Fibroblast of the aortic adventitia (primary cell): ENCODE measurements around the gene SVOP. TPM values are rescaled to one million over a fixed set of nuclear protein-coding genes. Genes with fewer than 3 reads are reported as not detected.

ENCODE experiments used
- DNase-seq: peaks from one replicate; pipeline ENCODE4 v3.0.0-alpha.2; 2010; ENCODE audit warnings: low read depth
- H3K4me3 ChIP-seq: 2 replicates; pipeline ENCODE4 v1.5.1; 2011; ENCODE audit warnings: low read depth, mild to moderate bottlenecking, control low read depth, low read length, moderate library complexity
- total RNA-seq: library from RNA; depleted of rRNA; stranded (reverse); fragments of >200 nt; gene quantifications from 2 replicates; pipeline ENCODE4 v1.2.3, GENCODE V29; 2012; ENCODE audit warnings: low replicate concordance
- TF ChIP-seq, protein P1 (sequence below): IDR thresholded peaks from 2 replicates; pipeline ENCODE4 v1.5.1; 2011; ENCODE audit warnings: mild to moderate bottlenecking, low read length, control low read depth, inconsistent platforms; ENCODE audit not compliant: insufficient read depth

The SVOP gene, protein sequence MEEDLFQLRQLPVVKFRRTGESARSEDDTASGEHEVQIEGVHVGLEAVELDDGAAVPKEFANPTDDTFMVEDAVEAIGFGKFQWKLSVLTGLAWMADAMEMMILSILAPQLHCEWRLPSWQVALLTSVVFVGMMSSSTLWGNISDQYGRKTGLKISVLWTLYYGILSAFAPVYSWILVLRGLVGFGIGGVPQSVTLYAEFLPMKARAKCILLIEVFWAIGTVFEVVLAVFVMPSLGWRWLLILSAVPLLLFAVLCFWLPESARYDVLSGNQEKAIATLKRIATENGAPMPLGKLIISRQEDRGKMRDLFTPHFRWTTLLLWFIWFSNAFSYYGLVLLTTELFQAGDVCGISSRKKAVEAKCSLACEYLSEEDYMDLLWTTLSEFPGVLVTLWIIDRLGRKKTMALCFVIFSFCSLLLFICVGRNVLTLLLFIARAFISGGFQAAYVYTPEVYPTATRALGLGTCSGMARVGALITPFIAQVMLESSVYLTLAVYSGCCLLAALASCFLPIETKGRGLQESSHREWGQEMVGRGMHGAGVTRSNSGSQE
- total RNA-seq = not detected in 2 replicates

DNA sequence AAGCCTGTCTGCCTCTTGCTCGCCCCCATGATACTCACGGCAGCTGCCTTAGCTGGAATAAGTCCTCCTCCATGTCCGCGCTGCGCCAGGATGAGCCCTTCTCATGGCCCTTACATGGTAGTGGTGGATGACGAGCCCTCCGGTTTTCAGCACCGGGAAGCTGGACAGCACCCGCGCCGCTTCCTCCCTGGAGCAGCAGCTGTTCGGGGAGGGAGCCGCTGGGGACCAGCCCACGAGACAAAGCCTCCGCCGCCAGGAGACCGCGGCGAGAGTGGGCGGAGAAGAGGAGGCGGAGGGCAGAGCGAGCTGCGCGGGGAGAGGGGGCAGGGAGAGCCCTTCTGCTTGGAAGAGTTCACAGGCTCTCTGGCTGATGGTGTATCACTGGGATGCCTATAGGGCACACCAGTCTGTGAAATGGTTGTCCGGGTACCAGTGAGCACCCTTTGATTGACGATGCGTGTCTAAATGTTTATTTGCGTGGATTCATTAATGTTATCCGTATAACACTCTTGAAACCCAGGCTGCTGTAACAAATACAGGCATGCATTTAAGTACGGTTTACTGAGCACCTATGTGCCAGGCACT lies at the start of gene SVOP:
SVOP (minus strand) TSS at position 273 of the 585 bp plus-strand sequence; CDS start at position 73, 200 bp downstream.
- peak within 1 kb of the TSS; percentile 31 for H3K4me3 ChIP-seq
- peak; percentile 74 for DNase-seq
- TF ChIP-seq, protein P1, sequence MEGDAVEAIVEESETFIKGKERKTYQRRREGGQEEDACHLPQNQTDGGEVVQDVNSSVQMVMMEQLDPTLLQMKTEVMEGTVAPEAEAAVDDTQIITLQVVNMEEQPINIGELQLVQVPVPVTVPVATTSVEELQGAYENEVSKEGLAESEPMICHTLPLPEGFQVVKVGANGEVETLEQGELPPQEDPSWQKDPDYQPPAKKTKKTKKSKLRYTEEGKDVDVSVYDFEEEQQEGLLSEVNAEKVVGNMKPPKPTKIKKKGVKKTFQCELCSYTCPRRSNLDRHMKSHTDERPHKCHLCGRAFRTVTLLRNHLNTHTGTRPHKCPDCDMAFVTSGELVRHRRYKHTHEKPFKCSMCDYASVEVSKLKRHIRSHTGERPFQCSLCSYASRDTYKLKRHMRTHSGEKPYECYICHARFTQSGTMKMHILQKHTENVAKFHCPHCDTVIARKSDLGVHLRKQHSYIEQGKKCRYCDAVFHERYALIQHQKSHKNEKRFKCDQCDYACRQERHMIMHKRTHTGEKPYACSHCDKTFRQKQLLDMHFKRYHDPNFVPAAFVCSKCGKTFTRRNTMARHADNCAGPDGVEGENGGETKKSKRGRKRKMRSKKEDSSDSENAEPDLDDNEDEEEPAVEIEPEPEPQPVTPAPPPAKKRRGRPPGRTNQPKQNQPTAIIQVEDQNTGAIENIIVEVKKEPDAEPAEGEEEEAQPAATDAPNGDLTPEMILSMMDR = no peak

DNA sequence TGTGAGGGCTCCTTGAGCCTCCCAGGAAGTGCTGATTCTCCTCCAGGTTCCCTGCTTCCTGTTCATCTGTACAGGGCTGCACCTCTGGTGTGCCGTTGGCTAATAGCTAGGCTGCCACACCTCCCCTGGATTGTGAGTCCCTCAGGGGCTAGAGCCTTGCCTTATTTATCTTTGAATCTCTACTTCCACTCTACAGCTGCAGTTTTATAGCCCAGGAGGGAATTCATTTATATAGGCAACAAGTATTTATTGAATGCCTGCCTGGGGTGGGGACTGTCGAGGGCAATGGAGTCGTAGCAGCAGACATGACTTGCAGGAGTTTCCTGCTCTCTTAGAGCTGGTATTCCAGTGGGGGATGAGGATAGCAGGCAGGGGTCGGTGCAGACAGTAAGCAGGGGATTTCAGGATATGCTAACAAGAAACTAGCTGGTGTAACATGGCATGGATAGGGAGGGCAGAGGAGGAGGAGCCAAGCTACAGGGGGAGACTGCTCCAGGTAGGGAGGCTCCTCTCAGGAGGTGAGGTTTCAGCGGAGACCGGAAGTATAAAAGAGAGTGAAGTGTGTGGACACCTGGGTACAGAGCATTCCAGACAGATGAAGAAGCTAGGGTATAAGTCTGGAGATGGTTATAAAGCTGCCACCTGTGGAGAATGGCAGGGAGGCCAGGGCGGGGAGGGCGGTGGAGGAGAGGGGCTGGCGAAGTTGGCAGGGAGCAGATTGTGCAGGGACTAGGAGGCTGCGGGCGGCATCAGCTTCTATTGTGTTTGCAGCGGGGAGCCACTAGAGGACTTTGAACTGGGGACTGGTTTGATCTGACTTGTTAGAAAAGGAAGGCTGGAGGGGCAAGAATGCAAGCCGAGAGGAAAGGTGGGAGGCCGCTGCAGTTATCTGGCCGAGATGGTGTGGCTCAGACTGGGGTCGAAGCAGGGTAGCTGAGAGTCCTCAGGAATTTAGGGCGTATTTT lies 48.7 kb upstream of the SVOP start:
- no peak overlapping the region for H3K4me3 ChIP-seq
- TF ChIP-seq, protein P1 = no peak
- no peak for DNase-seq

DNA sequence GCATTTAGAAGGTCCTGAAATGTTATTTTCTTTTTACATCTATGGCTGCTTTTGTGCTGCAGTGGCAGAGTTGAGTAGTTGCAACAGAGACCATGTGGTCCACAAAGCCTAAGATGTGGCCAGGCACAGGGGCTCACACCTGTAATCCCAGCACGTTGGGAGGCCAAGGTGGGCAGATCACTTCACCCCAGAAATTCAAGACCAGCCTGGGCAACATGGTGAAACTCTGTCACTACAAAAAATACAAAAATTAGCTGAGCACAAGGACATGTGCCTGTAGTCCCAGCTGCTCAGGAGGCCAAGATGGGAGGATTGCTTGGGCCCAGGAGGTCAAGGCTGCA lies 45.0 kb upstream of the SVOP start:
- no peak for DNase-seq
- H3K4me3 ChIP-seq = no peak overlapping the region
- TF ChIP-seq, protein P1 = no peak

DNA sequence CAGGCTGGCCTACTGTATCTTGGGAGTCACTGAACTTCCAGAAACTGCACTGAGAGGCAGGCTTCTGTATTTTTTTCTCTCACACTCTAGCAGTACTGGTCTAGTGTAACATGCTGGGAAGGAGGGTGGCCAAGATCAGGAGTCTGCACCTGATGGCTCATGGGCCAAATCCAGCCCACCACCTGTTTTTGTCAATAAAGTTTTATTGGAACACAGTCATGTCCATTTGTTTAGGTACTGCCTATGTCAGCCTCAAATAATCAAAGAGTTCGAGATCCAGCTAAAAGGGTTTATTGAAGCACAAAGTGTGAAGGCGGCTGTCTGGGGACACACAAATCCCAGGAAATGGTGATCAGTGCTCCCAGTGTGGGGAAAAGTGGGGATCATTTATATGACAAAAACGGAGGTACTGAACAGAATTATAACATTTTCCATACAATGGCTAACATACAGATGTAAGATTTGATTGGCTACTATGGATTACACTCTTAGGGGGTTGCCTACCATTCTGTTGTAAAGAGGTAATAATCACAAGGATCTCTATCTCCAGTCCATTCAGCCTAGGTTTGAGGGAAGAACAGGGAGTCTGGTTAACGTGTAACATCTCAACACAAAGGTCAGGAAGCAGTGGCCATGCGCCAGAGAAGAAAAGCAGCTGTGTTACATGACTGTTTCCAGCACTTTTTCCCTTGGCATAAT lies 44.4 kb upstream of the SVOP start:
- no peak overlapping the region for H3K4me3 ChIP-seq
- no peak for DNase-seq
- TF ChIP-seq, protein P1 = no peak

DNA sequence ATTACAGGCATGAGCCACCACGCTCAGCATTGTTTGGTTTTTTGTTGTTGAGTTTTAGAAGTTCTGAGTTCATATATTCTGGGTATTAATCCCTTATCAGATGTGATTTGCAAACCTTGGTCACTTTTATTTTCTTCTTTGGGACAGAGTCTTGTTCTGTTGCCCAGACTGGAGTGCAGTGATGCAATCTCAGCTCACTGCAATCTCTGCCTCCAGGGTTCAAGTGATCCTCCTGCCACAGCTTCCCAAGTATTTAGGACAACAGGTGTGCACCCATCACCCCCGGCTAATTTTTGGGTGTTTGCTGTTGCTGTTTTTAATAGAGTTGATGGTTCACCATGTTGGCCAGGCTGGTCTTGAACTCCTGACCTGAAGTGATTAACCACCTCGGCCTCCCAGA lies 43.3 kb upstream of the SVOP start:
- no peak overlapping the region for H3K4me3 ChIP-seq
- no peak for DNase-seq
- TF ChIP-seq, protein P1 = no peak

DNA sequence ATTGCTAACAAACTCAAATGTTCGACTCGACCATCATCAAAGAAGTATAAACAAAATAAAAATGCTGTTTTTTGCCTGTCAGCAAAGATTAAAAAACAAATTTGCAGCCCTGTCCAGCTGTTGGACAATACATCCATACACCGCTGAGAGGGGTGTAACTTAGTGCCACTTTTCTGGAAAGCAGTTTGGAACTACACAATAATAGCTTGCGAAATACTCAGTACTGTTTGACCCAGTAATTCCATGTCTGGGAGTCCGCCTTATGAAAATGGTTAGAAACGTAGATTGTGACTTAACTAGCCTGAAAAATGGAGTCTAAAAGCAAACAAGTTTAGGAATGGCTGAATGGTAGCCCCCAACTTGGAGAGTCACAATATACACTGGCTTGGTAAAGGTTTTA lies 37.9 kb upstream of the SVOP start:
- no peak for DNase-seq
- TF ChIP-seq, protein P1 = no peak
- H3K4me3 ChIP-seq = no peak overlapping the region
